ENCODE measurements around the gene ZNF436. TPM values are rescaled to one million over a fixed set of nuclear protein-coding genes. Genes with fewer than 3 reads are reported as not detected.
A peak's percentile ranks its signal among the peaks of the same experiment; 100 is the strongest.

Gene ZNF436
- total and polyA plus RNA-seq, 3 donors from 2014 or later = 24.6 to 29.0 (median 26.7) TPM

DNA sequence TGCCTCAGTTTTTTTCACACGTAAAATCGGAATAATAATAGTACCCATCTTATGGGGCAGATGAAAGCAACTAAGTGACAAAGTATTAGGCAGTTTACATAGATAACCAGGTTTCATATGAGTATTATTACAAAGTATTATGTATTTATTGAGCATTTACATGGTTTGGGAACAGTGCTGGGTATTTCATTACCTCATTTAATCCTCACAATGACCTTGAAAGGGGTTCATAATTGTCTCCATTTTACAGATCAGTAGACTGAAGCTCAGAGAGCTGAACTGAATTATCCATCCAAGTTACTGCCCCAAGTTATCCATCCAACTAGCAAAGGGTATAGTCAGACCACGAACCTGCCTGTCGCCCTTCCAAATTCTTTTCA, 33.7 kb upstream of the ZNF436 start:
- peak overlapping the region in 1 of 2 donors; percentile 28 for H3K27ac ChIP-seq
- no peak for DNase-seq
- no peaks in the 10 kb centered on the region for H3K27me3 ChIP-seq
- intact Hi-C loops (cut with DNase I; ENCODE audit: low total_unique reads) = no loop called here
- no peaks in the 10 kb centered on the region for H3K9me3 ChIP-seq
- H3K36me3 ChIP-seq (ENCODE audit: low read depth, missing control alignments) = no peaks in the 10 kb centered on the region
- no peak overlapping the region for H3K4me3 ChIP-seq
- TF ChIP-seq CTCF (IDR thresholded peaks at IDR 0.05) = no peak
- TF ChIP-seq POLR2A (IDR thresholded peaks at IDR 0.05) = no peak
- WGBS, 2 donors = 58% methylated on average over 4 of the region's 4 CpGs
- H3K4me1 ChIP-seq = peaks cover 24% of the 10 kb centered on the region

DNA sequence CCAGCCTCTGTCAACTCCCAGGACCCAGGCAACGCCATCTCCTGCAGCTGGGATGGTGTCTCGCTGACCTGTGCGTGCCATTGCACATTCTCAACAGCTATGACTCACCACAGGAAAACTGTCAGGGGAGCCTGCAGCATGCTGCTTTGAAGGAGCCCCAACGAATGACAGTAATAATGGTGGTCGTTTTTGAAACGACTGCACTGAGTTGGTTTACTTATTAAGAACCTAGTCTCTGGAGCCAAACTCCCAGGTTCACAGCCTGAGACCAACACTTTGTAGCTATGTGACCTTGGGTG, 33.4 kb upstream of the ZNF436 start:
- Histone ChIP-seq H3K27ac (no peak overlapping the region), H3K4me3 (no peak overlapping the region), H3K36me3 (ENCODE audit: low read depth, missing control alignments) (no peaks in the 10 kb centered on the region), H3K4me1 (peaks cover 24% of the 10 kb centered on the region), H3K9me3 (no peaks in the 10 kb centered on the region), H3K27me3 (no peaks in the 10 kb centered on the region)
- intact Hi-C loops (cut with DNase I; ENCODE audit: low total_unique reads) = no loop called here
- no peak for DNase-seq
- 39 to 45% methylated on average over 6 of the region's 6 CpGs for WGBS, 2 donors
- TF ChIP-seq POLR2A (IDR thresholded peaks at IDR 0.05) (no peak), CTCF (IDR thresholded peaks at IDR 0.05) (no peak)

- intact Hi-C loops (cut with DNase I; ENCODE audit: low total_unique reads) = no loop called here
- Histone ChIP-seq H3K9me3 (no peaks in the 10 kb centered on the region), H3K27ac (no peak overlapping the region), H3K4me1 (peaks cover 24% of the 10 kb centered on the region), H3K27me3 (no peaks in the 10 kb centered on the region), H3K36me3 (ENCODE audit: low read depth, missing control alignments) (no peaks in the 10 kb centered on the region), H3K4me3 (no peak overlapping the region)
- 80 to 83% methylated on average over 11 of the region's 11 CpGs for WGBS, 2 donors
- DNase-seq = no peak
- TF ChIP-seq POLR2A (IDR thresholded peaks at IDR 0.05) = no peak
- no peak for TF ChIP-seq CTCF (IDR thresholded peaks at IDR 0.05)
These were observed 32.8 kb upstream of the ZNF436 start for GRCh38 chr1:23402286-23403037.

GRCh38 chr1:23401313-23401712, 31.7 kb upstream of the ZNF436 start:
- Histone ChIP-seq H3K9me3 (no peaks in the 10 kb centered on the region), H3K4me3 (no peak overlapping the region), H3K27ac (no peak overlapping the region), H3K27me3 (no peaks in the 10 kb centered on the region), H3K36me3 (ENCODE audit: low read depth, missing control alignments) (no peaks in the 10 kb centered on the region), H3K4me1 (peaks cover 24% of the 10 kb centered on the region)
- no peak for DNase-seq
- intact Hi-C loops (cut with DNase I; ENCODE audit: low total_unique reads) = no loop called here
- no peak for TF ChIP-seq CTCF (IDR thresholded peaks at IDR 0.05)
- TF ChIP-seq POLR2A (IDR thresholded peaks at IDR 0.05) = no peak
- 63 to 68% methylated on average over 6 of the region's 6 CpGs for WGBS, 2 donors
